RWPE1 (cell line): ENCODE measurements around the gene SLC17A8.

Experiments used
- CTCF ChIA-PET: fragments of 350-600 bp; sonication (Branson Sonifier 250); formaldehyde crosslinking; extraction: SDS; loops from one replicate; lab custom pipeline; 2021; lab: Yijun Ruan, JAX
- POLR2A ChIA-PET: fragments of 400-600 bp; formaldehyde crosslinking; extraction: SDS; loops from one replicate; lab custom pipeline; 2020; ENCODE audit warnings: antibody characterized with exemption; ENCODE audit not compliant: low non-redundant PET; lab: Yijun Ruan, JAX
- DNase-seq: peaks from one replicate; pipeline ENCODE4 v3.0.0; 2012; ENCODE audit warnings: low spot score
- H3K27ac ChIP-seq: fragments of 450-650 bp; 2 replicates; pipeline ENCODE4 v1.5.1; 2017
- TF ChIP-seq, protein P1 (sequence below): fragments of 450-650 bp; conservative IDR thresholded peaks from 2 replicates; pipeline ENCODE4 v1.5.1; 2017; ENCODE audit warnings: low read depth, mild to moderate bottlenecking

SLC17A8 gene

GRCh38 chr12:100364324-100364723 is 7.5 kb downstream of the SLC17A8 start:
- POLR2A ChIA-PET: no interaction called here
- no peak for DNase-seq
- TF ChIP-seq, protein P1, sequence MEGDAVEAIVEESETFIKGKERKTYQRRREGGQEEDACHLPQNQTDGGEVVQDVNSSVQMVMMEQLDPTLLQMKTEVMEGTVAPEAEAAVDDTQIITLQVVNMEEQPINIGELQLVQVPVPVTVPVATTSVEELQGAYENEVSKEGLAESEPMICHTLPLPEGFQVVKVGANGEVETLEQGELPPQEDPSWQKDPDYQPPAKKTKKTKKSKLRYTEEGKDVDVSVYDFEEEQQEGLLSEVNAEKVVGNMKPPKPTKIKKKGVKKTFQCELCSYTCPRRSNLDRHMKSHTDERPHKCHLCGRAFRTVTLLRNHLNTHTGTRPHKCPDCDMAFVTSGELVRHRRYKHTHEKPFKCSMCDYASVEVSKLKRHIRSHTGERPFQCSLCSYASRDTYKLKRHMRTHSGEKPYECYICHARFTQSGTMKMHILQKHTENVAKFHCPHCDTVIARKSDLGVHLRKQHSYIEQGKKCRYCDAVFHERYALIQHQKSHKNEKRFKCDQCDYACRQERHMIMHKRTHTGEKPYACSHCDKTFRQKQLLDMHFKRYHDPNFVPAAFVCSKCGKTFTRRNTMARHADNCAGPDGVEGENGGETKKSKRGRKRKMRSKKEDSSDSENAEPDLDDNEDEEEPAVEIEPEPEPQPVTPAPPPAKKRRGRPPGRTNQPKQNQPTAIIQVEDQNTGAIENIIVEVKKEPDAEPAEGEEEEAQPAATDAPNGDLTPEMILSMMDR: no peak
- CTCF ChIA-PET: interaction anchor here (0.6 kb wide), 1 partner anchor 137 kb away, joined by 4 read pairs; no protein-coding TSS in a partner anchor
- H3K27ac ChIP-seq: no peak overlapping the region

GRCh38 chr12:100365411-100365810 is 8.5 kb downstream of the SLC17A8 start:
- DNase-seq: no peak
- TF ChIP-seq, protein P1: no peak
- H3K27ac ChIP-seq: no peak overlapping the region
- POLR2A ChIA-PET: no interaction called here
- CTCF ChIA-PET: interaction anchor here (0.5 kb wide), 1 partner anchor 13 kb away, joined by 4 read pairs; no protein-coding TSS in a partner anchor

DNA sequence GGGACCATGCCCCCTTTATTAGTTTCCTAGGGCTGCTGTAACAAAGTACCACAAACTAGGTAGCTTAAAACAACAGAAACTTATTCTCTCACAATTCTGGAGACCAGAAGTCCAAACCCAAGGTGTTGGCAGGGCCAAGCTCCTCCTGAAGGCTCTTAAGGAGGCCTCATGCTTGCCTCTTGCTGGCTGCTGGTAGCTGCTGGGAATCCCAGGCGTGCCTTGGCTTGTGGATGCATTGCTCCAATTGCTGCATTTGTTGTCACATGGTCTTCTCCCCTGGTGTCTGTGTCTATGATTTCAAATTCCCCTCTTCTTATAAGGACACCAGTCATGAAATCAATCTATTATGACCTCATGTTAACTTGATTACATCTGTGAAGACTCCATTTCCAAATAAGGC is 11.2 kb downstream of the SLC17A8 start:
- TF ChIP-seq, protein P1: no peak
- ChIA-PET POLR2A (no interaction called here), CTCF (interaction anchor here (0.8 kb wide), 1 partner anchor 969 kb away, joined by 3 read pairs; no protein-coding TSS in a partner anchor)
- H3K27ac ChIP-seq: no peak overlapping the region
- no peak for DNase-seq

- POLR2A ChIA-PET: no interaction called here
- no peak for DNase-seq
- CTCF ChIA-PET: interaction anchor here (1.1 kb wide), 1 partner anchor 9 kb away, joined by 6 read pairs; no protein-coding TSS in a partner anchor
- H3K27ac ChIP-seq: no peak overlapping the region
- TF ChIP-seq, protein P1: no peak
These were observed 14.3 kb downstream of the SLC17A8 start for GRCh38 chr12:100371146-100371545.

DNA sequence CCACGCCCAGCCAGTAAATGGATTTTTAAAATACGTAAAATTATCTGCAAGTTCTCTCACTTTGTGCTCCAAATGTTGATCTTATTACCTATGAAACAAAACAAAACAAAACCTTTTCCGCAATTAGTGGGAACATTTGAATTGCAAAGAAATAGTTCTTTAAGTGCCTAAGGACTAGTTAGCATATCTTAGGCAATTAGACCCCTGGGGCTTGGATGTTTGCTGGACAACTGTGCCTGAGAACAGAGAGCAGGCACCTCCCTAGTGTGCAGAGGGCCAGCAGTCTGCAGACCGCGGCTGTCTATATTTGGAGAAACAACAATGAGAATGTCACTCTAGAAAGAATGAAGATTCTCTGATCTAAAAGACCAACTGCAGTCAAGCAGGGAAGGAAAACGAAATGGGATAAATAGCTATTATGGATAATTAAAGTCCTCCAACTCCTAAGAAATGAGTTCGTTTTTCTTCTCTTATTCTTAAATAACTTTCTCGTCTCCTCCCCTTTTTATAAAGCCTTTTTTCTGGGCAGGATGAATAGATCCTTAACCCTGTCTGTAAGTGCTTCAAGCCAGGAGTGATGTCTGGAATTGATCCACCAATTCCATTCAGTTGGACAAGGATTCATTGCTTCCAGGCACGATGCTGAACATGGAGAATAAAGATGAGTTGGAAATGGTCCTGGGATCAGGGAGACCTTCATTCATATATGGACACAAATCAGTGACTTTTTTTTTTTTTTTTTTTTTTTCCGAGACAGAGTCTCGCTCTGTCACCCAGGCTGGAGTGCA is 16.2 kb downstream of the SLC17A8 start:
- TF ChIP-seq, protein P1: no peak
- H3K27ac ChIP-seq: no peak overlapping the region
- DNase-seq: no peak
- ChIA-PET POLR2A (no interaction called here), CTCF (no interaction called here)

DNA sequence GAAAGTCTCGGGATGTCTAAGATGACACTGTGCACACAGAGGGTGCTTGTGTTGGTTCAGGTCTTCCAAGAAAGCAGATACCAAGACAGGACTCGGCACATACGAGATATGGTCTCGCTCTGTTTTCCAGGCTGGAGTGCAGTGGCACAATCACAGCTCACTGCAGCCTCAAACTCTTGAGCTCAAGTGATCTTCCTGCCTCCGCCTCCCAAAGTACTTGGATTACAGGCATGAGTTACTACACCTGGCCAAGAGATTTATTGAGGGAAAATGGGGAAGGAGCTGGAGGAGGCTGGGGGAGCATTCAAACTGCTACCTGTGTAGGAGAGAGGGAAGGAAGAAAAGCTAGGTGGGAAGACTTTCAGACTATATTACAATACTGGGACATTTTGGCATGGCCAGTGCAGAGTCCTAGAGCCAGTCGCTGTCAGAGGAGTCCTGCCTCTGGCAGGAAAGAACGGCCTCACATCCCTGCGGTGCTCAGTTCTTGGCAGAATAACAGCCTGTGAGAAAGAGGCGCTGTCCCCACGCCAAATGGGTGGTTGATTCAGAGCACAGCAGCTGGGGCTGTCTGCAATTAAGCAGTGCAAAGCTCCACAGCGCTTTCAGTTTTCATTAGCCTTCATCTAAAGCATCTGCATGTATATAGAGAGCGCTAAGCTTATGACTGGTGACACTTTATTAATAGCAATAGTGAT is 18.3 kb downstream of the SLC17A8 start:
- ChIA-PET CTCF (no interaction called here), POLR2A (no interaction called here)
- DNase-seq: no peak
- TF ChIP-seq, protein P1: no peak
- H3K27ac ChIP-seq: no peak overlapping the region
